Muscle layer of duodenum (tissue), 2 donors: ENCODE results near the gene SLC12A9.
A peak's percentile ranks its signal among the peaks of the same experiment; 100 is the strongest.

Experiments used
- H3K27ac ChIP-seq: one replicate; pipeline ENCODE4 v1.7.0; 2013; ENCODE audit warnings: mild to moderate bottlenecking, low read length
- H3K27me3 ChIP-seq: one replicate; pipeline ENCODE4 v1.7.0; 2013; ENCODE audit warnings: low read depth, mild to moderate bottlenecking, control low read depth, low read length
- H3K36me3 ChIP-seq, 2 donors: one replicate each; pipeline ENCODE4 v1.7.0; 2013; ENCODE audit warnings: low read length in 2 of 2, control low read depth in 1 of 2, mild to moderate bottlenecking in 1 of 2; ENCODE audit not compliant: insufficient read depth in 2 of 2, control insufficient read depth in 1 of 2
- H3K4me1 ChIP-seq, 2 donors: one replicate each; pipeline ENCODE4 v1.7.0; 2013; ENCODE audit warnings: low read length in 2 of 2, mild to moderate bottlenecking in 2 of 2, control low read depth in 1 of 2, moderate library complexity in 1 of 2; ENCODE audit not compliant: insufficient read depth in 2 of 2, control insufficient read depth in 1 of 2
- H3K4me3 ChIP-seq, 2 donors: one replicate each; pipeline ENCODE4 v1.7.0; 2013; ENCODE audit warnings: low read length in 2 of 2, low read depth in 1 of 2, mild to moderate bottlenecking in 1 of 2
- H3K9me3 ChIP-seq, 2 donors: one replicate each; pipeline ENCODE4 v1.7.0; 2013; ENCODE audit warnings: low read length in 2 of 2, control low read depth in 1 of 2, mild to moderate bottlenecking in 1 of 2; ENCODE audit not compliant: control insufficient read depth in 1 of 2
- donor health status: healthy.

SLC12A9 gene

GRCh38 chr7:100826514-100827329, 25.8 kb upstream of the SLC12A9 start:
- Histone ChIP-seq H3K9me3 (no peaks in the 10 kb centered on the region), H3K4me3 (peak overlapping the region; percentile 59 to 75), H3K27ac (peak overlapping the region; percentile 65), H3K36me3 (peaks cover 0 to 21% of the 10 kb centered on the region in 2 donors), H3K4me1 (peaks cover 5 to 23% of the 10 kb centered on the region in 2 donors), H3K27me3 (no peaks in the 10 kb centered on the region)

GRCh38 chr7:100827330-100828226, 24.9 kb upstream of the SLC12A9 start, which contains the start of gene EPHB4:
TSS of gene EPHB4 (minus strand) at chr7:100827523. CDS start at chr7:100827030, 493 bp downstream.
- H3K9me3 ChIP-seq: no peaks in the 10 kb centered on the region
- H3K4me3 ChIP-seq: peak within 1 kb of the TSS; percentile 69 to 75
- H3K27ac ChIP-seq: peak within 1 kb of the TSS; percentile 65
- H3K36me3 ChIP-seq: peaks cover 0 to 13% of the 10 kb centered on the region in 2 donors
- no peaks in the 10 kb centered on the region for H3K27me3 ChIP-seq
- peaks cover 5 to 23% of the 10 kb centered on the region in 2 donors for H3K4me1 ChIP-seq

- no peak overlapping the region for H3K4me3 ChIP-seq
These were observed 23.3 kb upstream of the SLC12A9 start for GRCh38 chr7:100829150-100829716.

GRCh38 chr7:100830396-100830795, 22.1 kb upstream of the SLC12A9 start:
- no peak overlapping the region for H3K27ac ChIP-seq
- H3K4me3 ChIP-seq: no peak overlapping the region
- H3K36me3 ChIP-seq: no peaks in the 10 kb centered on the region
- H3K9me3 ChIP-seq: no peaks in the 10 kb centered on the region
- H3K4me1 ChIP-seq: peaks cover 4 to 11% of the 10 kb centered on the region in 2 donors
- H3K27me3 ChIP-seq: no peaks in the 10 kb centered on the region

More at GRCh38 chr7:100829150-100829716, 23.3 kb upstream of the SLC12A9 start:
- H3K9me3 ChIP-seq: no peaks in the 10 kb centered on the region
- no peaks in the 10 kb centered on the region for H3K36me3 ChIP-seq
- peaks cover 5 to 22% of the 10 kb centered on the region in 2 donors for H3K4me1 ChIP-seq
- no peaks in the 10 kb centered on the region for H3K27me3 ChIP-seq
- H3K27ac ChIP-seq: no peak overlapping the region

- H3K27me3 ChIP-seq: no peaks in the 10 kb centered on the region
- no peaks in the 10 kb centered on the region for H3K9me3 ChIP-seq
- peaks cover 0 to 3% of the 10 kb centered on the region in 2 donors for H3K4me1 ChIP-seq
- no peaks in the 10 kb centered on the region for H3K36me3 ChIP-seq
- H3K4me3 ChIP-seq: no peak overlapping the region
- H3K27ac ChIP-seq: no peak overlapping the region
These were observed 20.3 kb upstream of the SLC12A9 start for GRCh38 chr7:100832281-100832633.

GRCh38 chr7:100835903-100836811, 16.4 kb upstream of the SLC12A9 start:
- H3K4me3 ChIP-seq: no peak overlapping the region
- peak overlapping the region; percentile 1 for H3K27ac ChIP-seq
- peaks cover 0 to 3% of the 10 kb centered on the region in 2 donors for H3K4me1 ChIP-seq
- H3K9me3 ChIP-seq: no peaks in the 10 kb centered on the region
- H3K27me3 ChIP-seq: no peaks in the 10 kb centered on the region
- no peaks in the 10 kb centered on the region for H3K36me3 ChIP-seq

GRCh38 chr7:100836812-100837098, 15.8 kb upstream of the SLC12A9 start:
- Histone ChIP-seq H3K27ac (peak overlapping the region; percentile 62), H3K27me3 (no peaks in the 10 kb centered on the region), H3K4me1 (peaks cover 0 to 3% of the 10 kb centered on the region in 2 donors), H3K4me3 (peak overlapping the region; percentile 52 to 60), H3K9me3 (no peaks in the 10 kb centered on the region), H3K36me3 (no peaks in the 10 kb centered on the region)

GRCh38 chr7:100837099-100837836, 15.2 kb upstream of the SLC12A9 start:
- Histone ChIP-seq H3K36me3 (no peaks in the 10 kb centered on the region), H3K4me1 (peaks cover 0 to 3% of the 10 kb centered on the region in 2 donors), H3K27ac (peak overlapping the region; percentile 62), H3K27me3 (no peaks in the 10 kb centered on the region), H3K4me3 (peak overlapping the region; percentile 52 to 60), H3K9me3 (no peaks in the 10 kb centered on the region)

- no peaks in the 10 kb centered on the region for H3K9me3 ChIP-seq
- peaks cover 0 to 3% of the 10 kb centered on the region in 2 donors for H3K4me1 ChIP-seq
- no peak overlapping the region for H3K4me3 ChIP-seq
- H3K27me3 ChIP-seq: no peaks in the 10 kb centered on the region
- H3K36me3 ChIP-seq: no peaks in the 10 kb centered on the region
- H3K27ac ChIP-seq: no peak overlapping the region
These were observed 13.2 kb upstream of the SLC12A9 start for GRCh38 chr7:100839361-100839760.

- Histone ChIP-seq H3K36me3 (no peaks in the 10 kb centered on the region), H3K4me1 (peaks cover 0 to 3% of the 10 kb centered on the region in 2 donors), H3K27ac (no peak overlapping the region), H3K9me3 (no peaks in the 10 kb centered on the region), H3K4me3 (no peak overlapping the region), H3K27me3 (no peaks in the 10 kb centered on the region)
These were observed 11.9 kb upstream of the SLC12A9 start for GRCh38 chr7:100840470-100841100.
